GM12878 (cell line): ENCODE results near the gene H2AZ2. TPM values are rescaled to one million over a fixed set of nuclear protein-coding genes. Genes with fewer than 3 reads are reported as not detected.
A peak's percentile ranks its signal among the peaks of the same experiment; 100 is the strongest.

Experiments used
- ATAC-seq: fragments of 200-7000 bp; cut with Tn5 transposase; 3 replicates; pipeline ENCODE4 v1.9.1; 2020; ENCODE audit warnings: mild to moderate bottlenecking, moderate library complexity
- BruUV-seq: library from RNA; stranded (reverse); fragments of 400-500 nt; replicated peaks from 2 replicates; lab custom pipeline; 2021; lab: Mats Ljungman, UMichigan
- CTCF ChIA-PET: fragments of 300-600 bp; sonication (Branson Sonifier 250); formaldehyde crosslinking; extraction: SDS; loops from one replicate; lab custom pipeline; 2021; ENCODE audit warnings: inconsistent platforms; lab: Yijun Ruan, JAX
- POLR2A ChIA-PET: fragments of 350-600 bp; formaldehyde crosslinking; extraction: SDS; loops from one replicate; lab custom pipeline; 2021; ENCODE audit warnings: inconsistent platforms; lab: Charles Lee
- RAD21 ChIA-PET: fragments of 300-600 bp; sonication (Branson Sonifier 250); formaldehyde crosslinking; loops from one replicate; lab custom pipeline; 2023; ENCODE audit warnings: antibody characterized with exemption; ENCODE audit not compliant: unreplicated experiment; lab: Charles Lee
- SMC1A ChIA-PET: fragments of 300-600 bp; sonication (Branson Sonifier 250); formaldehyde crosslinking; loops from one replicate; lab custom pipeline; 2023; ENCODE audit not compliant: unreplicated experiment, uncharacterized antibody; lab: Charles Lee
- DNase-seq: peaks from one replicate; pipeline ENCODE4 v3.0.0-alpha.2; 2011; ENCODE audit warnings: low read depth, low spot score
- FAIRE-seq: peaks from 3 replicates; lab custom pipeline; 2011; peaks lifted over from hg19 to GRCh38; lab: Jason Lieb, UNC
- H2AFZ ChIP-seq: 2 replicates; pipeline ENCODE4 v1.6.0; 2011; ENCODE audit warnings: low read depth, low read length, control low read depth; ENCODE audit not compliant: control insufficient read depth
- H3K27ac ChIP-seq: 2 replicates; pipeline ENCODE4 v1.5.1; 2011; ENCODE audit warnings: control low read depth; ENCODE audit not compliant: control insufficient read depth, insufficient read depth
- H3K27me3 ChIP-seq, 2 experiments: replicated peaks in 1 of 2; 2 replicates each; pipeline versions ENCODE4 v1.6.0 to v1.6.1; 2011; ENCODE audit warnings: low read length in 1 of 2; ENCODE audit not compliant: control insufficient read depth in 2 of 2, insufficient read depth in 2 of 2
- H3K36me3 ChIP-seq, 2 experiments: 2 replicates each; pipeline ENCODE4 v1.5.1; 2011; ENCODE audit warnings: low read length in 1 of 2; ENCODE audit not compliant: control insufficient read depth in 2 of 2, insufficient read depth in 2 of 2
- H3K4me1 ChIP-seq: 2 replicates; pipeline ENCODE4 v1.6.1; 2011; ENCODE audit warnings: mild to moderate bottlenecking, low read length, moderate library complexity, mixed read lengths; ENCODE audit not compliant: control insufficient read depth, insufficient read depth
- H3K4me2 ChIP-seq: 2 replicates; pipeline ENCODE4 v1.6.0; 2011; ENCODE audit warnings: control low read depth; ENCODE audit not compliant: control insufficient read depth, insufficient read depth
- H3K4me3 ChIP-seq: fragments of 200-600 bp; sonication (generic); 2 replicates; pipeline ENCODE4 v1.5.1; 2016
- H3K79me2 ChIP-seq: 2 replicates; pipeline ENCODE4 v1.6.0; 2011; ENCODE audit warnings: low read length; ENCODE audit not compliant: control insufficient read depth, insufficient read depth
- H3K9ac ChIP-seq: 2 replicates; pipeline ENCODE4 v1.8.0; 2011; ENCODE audit warnings: low read length, control low read depth, mixed read lengths; ENCODE audit not compliant: control insufficient read depth, insufficient read depth
- H3K9me3 ChIP-seq: replicated peaks from 3 replicates; pipeline ENCODE4 v1.5.1; 2011; ENCODE audit warnings: mild to moderate bottlenecking, low read length; ENCODE audit not compliant: control insufficient read depth, insufficient read depth
- H4K20me1 ChIP-seq: 2 replicates; pipeline ENCODE4 v1.6.0; 2011; ENCODE audit not compliant: control insufficient read depth, insufficient read depth
- SPI1 ChIP-seq: IDR thresholded peaks from 2 replicates; pipeline ENCODE4 v1.6.1; 2011; ENCODE audit warnings: low read depth, mild to moderate bottlenecking, low read length, moderate library complexity, borderline replicate concordance; ENCODE audit not compliant: insufficient read depth
- WGBS: methylation state at CpG from one replicate; pipeline ENCODE4 v1.1.6; 2016; ENCODE audit warnings: low lambda C conversion rate; ENCODE audit not compliant: insufficient replicate concordance, insufficient coverage; ENCODE audit errors: missing lambda C conversion rate; 5-methylcytosine and 5-hydroxymethylcytosine counted together
- in situ Hi-C: fragments of 300-500 bp; cut with MboI; formaldehyde crosslinking; loops from 9 replicates; pipeline ENCODE4 v1.14.3; 2018; ENCODE audit warnings: mixed read lengths
- intact Hi-C: fragments of 100-400 bp; cut with micrococcal nuclease; formaldehyde crosslinking; loops from one replicate; pipeline ENCODE4 v1.14.2; 2022; ENCODE audit not compliant: unreplicated experiment
- polyA plus RNA-seq, 11 experiments: library from polyadenylated mRNA; depleted of rRNA in 4 of 11; unstranded in 6 of 11; stranded (reverse) in 5 of 11; fragments of >200 nt; fragmentation: Nextera tagmentation in 4 of 11; fragmentation: Illumina TruSeq in 1 of 11; extraction: Ambion mirVana in 4 of 11; extraction: Trizol in 1 of 11; gene quantifications; 1 replicate in 1 of 11; 2 replicates in 10 of 11; pipeline versions ENCODE4 v1.2.1 to v1.2.3, GENCODE V29; 2011 to 2016; ENCODE audit warnings: inconsistent platforms in 2 of 11, missing spikeins in 2 of 11, low read depth in 1 of 11
- total RNA-seq, 4 experiments: library from RNA; depleted of rRNA in 3 of 4; stranded (reverse); fragments of >200 nt in 3 of 4; fragmentation: Illumina TruSeq in 1 of 4; extraction: Trizol in 1 of 4; gene quantifications; 2 replicates each; pipeline versions ENCODE4 v1.2.1 to v1.2.3, GENCODE V29; 2013 to 2021
- TF ChIP-seq, protein P1 (sequence below): fragments of 450-650 bp; IDR thresholded peaks from 2 replicates; pipeline ENCODE4 v1.6.1; 2016; ENCODE audit warnings: mild to moderate bottlenecking, moderate library complexity, borderline replicate concordance

The H2AZ2 gene
- total and polyA plus RNA-seq, 10 of the 15 experiments (the other 5 are each of a cell fraction or from before 2014, with no cell fraction given), result 118 to 366 (median 223) TPM

DNA sequence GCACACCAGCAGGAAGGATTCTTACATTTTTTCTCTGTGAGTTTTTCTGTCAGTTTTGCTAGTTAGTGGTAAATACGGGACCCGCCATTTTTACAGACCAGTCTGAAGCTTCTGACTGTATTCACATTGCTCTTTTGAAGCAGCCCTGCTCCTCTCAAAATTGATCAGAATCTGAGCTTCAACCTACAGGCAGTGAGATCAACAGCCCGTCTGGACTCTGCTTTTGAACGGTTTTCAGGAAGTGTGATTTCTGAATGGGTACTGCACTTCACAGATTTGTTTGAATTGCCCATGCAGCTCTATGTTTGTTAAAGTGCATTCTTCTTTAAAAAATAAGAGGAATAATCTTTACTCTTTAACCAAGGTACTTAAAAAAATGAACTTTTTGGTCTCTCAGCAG is 28.5 kb upstream of the H2AZ2 start:
- H3K9me3 ChIP-seq, result no peaks in the 10 kb centered on the region; the same call in 2 of the 3 replicates
- peak; percentile 56; the same call in 1 of the 2 replicates for TF ChIP-seq SPI1
- TF ChIP-seq, protein P1, sequence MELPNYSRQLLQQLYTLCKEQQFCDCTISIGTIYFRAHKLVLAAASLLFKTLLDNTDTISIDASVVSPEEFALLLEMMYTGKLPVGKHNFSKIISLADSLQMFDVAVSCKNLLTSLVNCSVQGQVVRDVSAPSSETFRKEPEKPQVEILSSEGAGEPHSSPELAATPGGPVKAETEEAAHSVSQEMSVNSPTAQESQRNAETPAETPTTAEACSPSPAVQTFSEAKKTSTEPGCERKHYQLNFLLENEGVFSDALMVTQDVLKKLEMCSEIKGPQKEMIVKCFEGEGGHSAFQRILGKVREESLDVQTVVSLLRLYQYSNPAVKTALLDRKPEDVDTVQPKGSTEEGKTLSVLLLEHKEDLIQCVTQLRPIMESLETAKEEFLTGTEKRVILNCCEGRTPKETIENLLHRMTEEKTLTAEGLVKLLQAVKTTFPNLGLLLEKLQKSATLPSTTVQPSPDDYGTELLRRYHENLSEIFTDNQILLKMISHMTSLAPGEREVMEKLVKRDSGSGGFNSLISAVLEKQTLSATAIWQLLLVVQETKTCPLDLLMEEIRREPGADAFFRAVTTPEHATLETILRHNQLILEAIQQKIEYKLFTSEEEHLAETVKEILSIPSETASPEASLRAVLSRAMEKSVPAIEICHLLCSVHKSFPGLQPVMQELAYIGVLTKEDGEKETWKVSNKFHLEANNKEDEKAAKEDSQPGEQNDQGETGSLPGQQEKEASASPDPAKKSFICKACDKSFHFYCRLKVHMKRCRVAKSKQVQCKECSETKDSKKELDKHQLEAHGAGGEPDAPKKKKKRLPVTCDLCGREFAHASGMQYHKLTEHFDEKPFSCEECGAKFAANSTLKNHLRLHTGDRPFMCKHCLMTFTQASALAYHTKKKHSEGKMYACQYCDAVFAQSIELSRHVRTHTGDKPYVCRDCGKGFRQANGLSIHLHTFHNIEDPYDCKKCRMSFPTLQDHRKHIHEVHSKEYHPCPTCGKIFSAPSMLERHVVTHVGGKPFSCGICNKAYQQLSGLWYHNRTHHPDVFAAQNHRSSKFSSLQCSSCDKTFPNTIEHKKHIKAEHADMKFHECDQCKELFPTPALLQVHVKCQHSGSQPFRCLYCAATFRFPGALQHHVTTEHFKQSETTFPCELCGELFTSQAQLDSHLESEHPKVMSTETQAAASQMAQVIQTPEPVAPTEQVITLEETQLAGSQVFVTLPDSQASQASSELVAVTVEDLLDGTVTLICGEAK, result no peak
- no peaks in the 10 kb centered on the region for H3K36me3 ChIP-seq
- no TSS peak for BruUV-seq
- in situ Hi-C loops (no loop called here), intact Hi-C loops (no loop called here)
- DNase-seq (no peak), ATAC-seq (peak; percentile 49), FAIRE-seq (no peak)
- CTCF ChIA-PET, result interaction anchor here (0.6 to 4.2 kb wide), 5 partner anchors 9 to 259 kb away, joined by 3 to 14 read pairs (median 3); no protein-coding TSS in a partner anchor
- SMC1A ChIA-PET, result interaction anchor here (1.0 to 1.4 kb wide), 4 partner anchors 14 to 259 kb away, joined by 3 to 5 read pairs (median 3); no protein-coding TSS in a partner anchor
- no peak overlapping the region for H2AFZ ChIP-seq
- no peak overlapping the region for H3K4me3 ChIP-seq
- no peaks in the 10 kb centered on the region for H3K4me1 ChIP-seq
- RAD21 ChIA-PET, result interaction anchor here (1.1 kb wide), 1 partner anchor 37 kb away, joined by 3 read pairs; no protein-coding TSS in a partner anchor
- H3K27ac ChIP-seq, result no peak overlapping the region
- H3K4me2 ChIP-seq, result no peak overlapping the region
- no peak overlapping the region for H3K9ac ChIP-seq
- POLR2A ChIA-PET, result interaction anchor here (0.5 to 1.0 kb wide), 4 partner anchors 9 to 10 kb away, joined by 3 to 4 read pairs (median 3); partner anchors contain the start of gene PURB
- no peaks in the 10 kb centered on the region for H4K20me1 ChIP-seq
- H3K27me3 ChIP-seq, result no peaks in the 10 kb centered on the region
- peaks cover 21% of the 10 kb centered on the region for H3K79me2 ChIP-seq
- WGBS, result 49% methylated on average over 4 of the region's 4 CpGs
